COLO829 (cell line): ENCODE measurements around the gene DAGLA.
"Not testable (repeated sequence)": the region's sequence is repeated elsewhere in the genome, so short reads cannot be mapped to it uniquely, and the experiment has no call there.

Experiments
- DNase-seq: peaks from one replicate; pipeline ENCODE4 v3.0.0; 2012; ENCODE audit warnings: low spot score

The DAGLA gene

DNA sequence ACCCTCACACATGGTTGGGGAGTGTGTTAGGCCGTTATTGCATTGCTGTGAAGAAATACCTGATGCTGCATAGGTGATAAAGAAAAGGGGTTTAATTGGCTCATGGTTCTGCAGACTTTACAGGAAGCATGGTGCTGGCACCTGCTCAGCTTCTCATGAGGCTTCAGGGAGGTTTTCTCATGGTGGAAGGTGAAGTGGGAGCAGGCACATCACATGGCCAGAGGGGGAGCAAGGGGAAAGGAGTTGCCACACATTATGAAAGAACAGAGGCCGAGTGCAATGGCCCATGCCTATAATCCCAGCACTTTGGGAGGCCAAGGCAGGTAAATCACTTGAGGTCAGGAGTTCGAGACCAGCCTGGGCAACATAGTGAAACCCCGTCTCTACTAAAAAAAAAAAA, 19.2 kb upstream of the DAGLA start:
- not testable (repeated sequence) for DNase-seq

DNA sequence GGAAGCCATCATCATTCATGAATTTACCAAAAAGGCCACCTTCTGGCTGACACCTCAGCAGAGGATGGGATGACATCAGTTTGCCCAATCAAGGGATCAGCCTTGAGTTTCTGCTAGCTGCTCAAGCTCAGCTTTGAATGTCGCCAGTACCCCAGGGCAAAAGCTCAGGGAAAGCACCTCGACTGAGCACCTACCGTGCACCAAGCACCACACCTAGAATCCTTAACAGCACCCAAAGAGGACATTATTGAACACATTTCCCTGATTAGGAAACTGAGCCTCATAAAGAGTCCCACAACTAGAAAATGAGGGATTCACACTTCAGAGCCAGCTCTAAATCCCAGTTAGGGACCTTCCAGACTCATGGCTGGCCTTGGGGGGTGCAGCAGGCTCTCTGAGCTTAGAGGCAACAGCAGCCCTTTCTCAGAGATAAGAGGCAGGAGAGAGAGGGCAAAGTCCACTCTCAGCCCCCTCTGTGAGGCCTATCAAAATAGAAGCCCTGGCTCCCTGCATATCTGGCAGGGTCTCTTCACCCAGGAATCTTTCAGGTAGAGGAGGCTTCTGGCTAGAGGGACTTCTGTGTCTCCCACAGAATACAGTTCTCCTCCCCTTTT, 13.4 kb upstream of the DAGLA start:
- DNase-seq: no peak

DNA sequence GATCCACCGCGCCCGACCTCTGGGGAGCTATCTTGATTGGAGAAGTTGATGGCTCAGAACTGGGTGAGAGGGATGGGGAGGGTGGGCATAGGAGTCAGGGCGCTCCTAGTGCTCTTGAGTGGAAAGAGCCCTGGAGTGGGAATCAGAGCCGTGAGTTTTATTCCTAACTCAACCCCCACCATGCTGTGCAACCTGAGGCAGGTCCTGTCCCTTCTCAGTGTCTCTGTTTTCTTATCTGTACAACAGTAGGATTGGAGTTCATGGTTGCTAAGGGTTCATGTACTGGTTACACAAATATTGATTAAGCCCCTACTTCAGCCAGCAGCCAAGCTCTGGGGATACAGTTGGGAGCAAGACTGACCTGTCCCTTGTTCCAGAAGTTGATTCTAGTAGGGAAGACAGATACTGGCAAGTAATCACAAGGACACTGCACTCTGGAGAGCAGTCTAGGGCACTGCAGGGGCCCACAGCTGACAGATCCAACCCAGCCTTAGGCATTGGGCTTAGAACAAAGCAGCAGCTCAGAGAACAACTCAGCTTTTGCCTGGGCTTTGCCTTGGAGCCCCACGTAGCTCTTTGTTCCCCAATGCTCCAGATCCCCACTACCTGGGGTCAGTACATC, 12.4 kb upstream of the DAGLA start:
- no peak for DNase-seq

DNA sequence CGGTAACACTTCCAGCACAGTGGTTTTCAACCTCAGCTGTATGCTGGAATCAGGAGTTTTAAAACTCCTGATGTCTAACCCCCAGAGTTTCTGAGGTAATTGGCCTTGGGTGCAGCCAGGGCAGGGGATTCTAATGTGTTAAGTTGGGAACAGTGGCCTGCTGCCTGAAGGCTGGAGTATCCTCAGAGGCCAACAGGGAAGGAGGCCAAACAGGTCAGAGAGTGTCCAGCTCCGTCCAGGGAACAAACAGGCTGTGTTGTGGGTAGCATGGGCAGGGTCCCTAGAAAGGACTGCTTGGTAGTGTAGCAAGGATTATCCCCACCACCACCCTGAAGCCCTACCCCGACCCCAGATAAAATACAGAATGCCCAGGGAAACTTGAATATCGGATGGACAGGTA, 10.8 kb upstream of the DAGLA start:
- no peak for DNase-seq

DNA sequence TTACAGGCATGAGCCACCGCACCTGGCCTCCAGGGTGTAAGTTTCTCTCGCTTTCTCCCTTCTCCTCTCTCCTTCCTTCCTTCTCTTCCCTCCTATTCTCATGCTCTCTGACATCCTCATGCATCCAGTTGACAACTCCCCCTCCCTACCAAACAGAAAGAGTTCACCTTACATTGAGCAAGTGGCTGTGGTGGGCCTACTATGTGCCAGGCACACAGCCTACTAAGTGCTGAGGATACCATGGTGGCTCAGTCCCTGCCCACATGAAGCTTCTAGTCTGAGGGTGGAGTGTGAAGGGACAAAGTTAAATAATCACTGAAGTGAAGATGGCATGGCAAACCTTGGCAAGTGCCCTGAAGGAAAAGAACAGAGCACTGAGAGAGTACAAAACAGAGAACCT, 9.6 kb upstream of the DAGLA start:
- no peak for DNase-seq

DNA sequence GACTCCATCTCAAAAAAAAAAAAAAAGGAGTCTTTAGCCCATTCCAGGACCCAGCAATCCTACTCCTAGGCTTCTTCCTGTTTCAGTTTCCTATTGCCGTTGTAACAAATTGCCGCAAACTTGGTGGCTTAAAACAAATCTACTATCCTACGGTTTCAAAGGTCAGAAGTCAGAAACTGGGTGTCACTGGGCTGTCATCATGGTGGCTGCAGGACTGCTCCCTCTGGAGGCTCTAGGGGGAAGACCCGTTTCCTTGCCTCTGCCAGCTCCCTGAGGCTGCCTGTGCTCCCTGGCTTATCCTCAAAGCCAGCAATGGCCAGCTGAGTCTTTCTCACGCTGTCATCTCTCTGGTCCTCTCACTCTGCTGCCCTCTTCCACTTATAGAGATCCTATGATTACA, 8.7 kb upstream of the DAGLA start:
- no peak for DNase-seq

DNA sequence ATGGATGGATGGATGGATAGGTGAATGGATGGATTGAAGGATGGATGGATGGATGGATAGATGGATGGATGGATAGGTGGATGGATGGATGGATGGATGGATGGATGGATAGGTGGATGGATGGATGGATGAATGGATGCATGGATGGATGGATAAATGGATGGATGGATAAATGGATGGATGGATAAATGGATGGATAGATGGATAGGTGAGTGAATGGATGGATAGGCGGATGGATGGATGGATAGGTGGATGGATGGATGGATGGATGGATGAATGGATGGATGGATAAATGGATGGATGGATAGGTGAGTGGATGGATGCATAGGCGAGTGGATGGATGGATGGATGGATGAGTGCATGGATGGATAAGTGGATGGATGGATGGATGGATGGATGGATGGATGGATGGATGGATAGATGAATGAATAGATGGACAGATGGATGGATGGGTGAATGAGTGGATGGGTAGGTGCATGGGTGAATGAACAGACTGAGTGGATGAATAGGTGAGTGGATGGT, 6.2 kb upstream of the DAGLA start:
- not testable (repeated sequence) for DNase-seq

DNA sequence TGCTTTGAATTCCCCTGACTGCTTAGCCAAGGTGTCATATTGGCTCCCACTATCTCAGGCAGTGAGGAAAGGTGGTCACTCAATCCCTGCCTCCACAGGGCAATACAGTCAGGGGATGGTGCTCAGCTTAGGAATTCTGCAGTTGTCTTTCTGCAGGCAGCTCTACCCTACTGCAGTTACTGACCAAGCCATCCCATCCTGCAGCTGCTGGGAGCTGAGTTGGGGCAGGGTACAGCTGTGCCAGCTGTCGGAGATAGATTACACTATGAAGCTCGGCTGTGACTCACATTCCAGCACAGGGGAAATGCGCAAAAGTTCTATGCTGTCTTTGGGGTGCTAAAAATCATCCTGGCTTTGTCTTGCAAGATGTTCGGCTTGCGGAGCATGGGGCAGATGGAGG, 4.4 kb upstream of the DAGLA start:
- no peak for DNase-seq

DNA sequence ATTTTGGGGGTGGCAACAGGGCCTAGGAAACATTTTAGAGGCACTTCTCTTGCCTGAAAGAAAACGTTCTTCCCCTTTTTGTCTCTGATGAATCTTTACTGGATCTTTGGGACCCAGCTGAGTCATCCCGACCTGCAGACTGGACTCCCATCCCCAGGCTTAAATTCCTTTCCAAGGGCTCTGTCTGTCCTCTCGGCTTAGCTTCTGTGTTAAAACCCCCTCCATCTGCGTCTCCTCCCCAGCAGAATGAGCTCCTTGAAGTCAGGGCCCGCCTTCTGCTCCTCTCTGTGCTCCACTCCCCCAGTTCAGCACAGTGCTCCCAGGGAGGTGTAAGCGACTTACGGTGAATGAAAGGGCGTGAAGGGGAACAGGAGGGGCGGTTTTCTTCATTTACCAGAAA, 895 bp upstream of the DAGLA start:
- no peak for DNase-seq

DNA sequence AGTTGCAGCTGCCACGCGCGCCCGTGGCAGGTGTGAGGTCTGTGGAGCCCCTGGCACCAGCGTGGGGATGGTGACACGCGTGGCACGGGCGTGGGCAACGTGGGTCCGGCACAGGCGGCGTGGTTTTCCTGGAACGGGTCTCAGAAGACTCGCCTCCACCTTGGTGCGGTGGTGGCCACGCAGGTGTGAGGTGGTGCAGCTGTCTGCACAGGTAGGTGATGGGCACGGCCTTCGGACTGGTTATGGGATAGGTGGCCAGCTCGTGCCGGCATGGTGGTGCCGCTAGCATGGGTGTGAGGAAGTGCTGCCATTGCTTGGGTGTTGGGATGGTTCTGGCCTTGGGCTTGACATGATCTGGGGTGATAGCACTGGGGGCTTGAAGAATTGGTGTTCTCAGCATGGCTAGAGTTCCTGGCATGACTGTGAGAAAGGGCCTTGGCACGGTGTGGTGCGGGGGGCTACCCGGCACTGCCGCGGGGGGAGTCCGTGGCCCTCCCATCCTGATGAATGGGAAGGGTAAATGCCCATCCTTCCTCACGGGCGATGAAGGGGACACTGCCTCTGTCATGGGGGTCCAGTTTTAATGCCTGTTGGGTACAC, 531 bp downstream of the DAGLA start:
- no peak for DNase-seq

DNA sequence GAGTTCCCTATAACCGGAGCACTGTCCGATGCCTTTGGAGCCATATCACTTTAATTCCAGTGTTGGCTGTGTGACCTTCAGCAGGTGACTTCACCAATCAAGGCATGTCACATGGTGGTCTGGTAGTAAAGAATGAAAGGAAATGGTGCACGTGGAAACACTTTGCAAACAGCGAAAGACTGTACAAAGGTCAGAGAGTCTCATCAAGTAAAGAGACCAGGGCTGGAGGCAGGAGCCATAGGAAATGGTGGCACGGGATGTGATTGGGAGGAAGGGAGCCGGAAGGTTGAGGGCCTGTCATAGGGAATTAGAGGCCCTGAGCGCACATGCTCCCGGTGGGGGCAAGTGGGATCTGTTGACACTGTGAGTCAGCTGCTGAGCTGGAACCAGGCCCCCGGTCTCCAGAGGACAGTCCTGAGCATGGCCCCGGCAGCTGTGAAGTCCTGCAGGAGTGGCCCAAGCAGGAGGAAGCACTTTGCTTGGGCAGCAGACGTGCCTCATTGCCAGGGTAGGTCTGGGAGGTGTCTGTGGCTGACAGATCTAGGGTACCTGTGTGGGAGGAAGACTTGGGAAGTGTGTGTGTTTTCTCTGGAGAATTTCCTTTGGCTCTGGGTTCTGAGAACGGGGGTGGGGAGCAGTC, 2.0 kb downstream of the DAGLA start:
- DNase-seq: no peak

DNA sequence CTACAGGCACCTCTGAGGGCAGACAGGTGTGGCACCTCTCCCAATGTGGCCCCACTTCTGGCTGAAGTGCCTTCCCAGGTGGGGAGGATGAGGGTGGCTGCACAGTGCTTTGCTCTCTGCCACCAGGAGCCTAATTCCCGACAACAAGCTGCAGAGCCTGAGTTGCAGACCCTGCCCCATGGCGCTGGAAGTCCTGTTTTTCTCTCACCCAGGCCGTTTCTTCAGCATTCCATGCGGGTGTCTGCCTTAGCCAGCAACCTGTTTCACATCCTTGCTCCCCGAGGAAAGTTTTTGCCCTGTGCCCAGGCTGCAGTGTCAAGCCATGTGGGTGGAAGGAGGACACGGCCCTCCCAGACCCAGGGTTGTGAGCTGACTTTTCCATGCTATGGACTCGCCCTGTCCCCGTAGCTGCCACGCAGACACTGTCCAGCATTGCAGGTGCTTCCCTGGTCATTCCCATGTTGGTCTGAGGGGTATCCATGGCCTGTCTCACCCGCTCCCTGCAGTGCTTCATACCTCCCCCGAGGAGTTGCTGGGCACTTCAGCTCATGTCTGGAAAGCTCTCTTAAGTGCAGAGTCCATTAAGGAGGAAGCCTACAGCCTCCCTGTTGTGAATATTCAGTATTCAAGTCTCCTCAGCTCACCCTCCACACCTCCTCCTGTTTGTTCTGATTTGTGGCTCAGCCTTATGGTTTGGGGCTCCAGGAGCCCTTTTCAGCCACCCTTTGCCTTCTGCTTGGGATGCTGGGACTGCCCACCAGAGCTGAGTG, 2.9 kb downstream of the DAGLA start:
- DNase-seq: no peak

DNA sequence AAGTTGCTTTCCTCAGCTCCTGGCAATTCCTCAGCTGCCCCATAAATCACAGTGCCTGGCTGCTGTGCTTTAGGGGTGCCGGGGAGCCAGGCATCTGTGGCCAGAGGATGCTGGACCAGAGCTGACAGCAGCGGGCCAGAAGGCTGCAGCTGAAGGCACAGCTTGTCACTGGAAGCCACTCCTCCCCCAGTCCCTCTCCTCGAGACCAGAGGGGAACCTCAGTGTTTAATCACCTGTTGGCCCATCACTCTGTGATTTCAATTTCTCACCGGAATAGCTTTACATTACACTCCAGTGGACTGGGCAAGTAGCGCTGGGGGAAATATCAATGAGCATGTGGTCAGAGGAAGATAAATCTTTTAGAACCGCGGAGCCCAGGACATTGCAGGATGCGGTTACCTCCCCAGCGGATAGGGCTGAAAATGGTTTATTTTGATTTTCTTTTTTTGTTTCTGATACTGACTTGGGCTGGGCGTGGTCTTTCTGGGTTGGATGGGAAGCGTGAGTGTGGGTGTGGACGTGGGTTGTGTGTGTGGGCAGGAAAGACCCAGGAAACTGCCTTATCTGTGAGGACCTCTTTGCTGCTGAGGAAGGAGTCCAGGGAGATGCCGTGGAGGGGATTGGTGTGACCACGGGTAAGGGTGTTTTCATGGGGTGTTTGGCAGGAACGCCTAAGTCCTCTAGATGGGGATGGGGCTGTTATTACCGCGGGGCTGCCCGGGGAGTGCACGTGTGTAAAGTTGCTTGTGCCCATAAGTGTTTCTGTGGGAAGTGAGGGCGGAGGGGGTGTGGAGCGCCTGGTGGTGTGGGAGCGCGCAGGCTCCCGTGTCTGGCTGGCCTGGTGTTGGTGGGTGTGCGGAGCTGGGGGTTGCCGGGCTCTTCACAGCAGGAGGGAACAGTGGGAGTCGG, 4.0 kb downstream of the DAGLA start:
- no peak for DNase-seq

DNA sequence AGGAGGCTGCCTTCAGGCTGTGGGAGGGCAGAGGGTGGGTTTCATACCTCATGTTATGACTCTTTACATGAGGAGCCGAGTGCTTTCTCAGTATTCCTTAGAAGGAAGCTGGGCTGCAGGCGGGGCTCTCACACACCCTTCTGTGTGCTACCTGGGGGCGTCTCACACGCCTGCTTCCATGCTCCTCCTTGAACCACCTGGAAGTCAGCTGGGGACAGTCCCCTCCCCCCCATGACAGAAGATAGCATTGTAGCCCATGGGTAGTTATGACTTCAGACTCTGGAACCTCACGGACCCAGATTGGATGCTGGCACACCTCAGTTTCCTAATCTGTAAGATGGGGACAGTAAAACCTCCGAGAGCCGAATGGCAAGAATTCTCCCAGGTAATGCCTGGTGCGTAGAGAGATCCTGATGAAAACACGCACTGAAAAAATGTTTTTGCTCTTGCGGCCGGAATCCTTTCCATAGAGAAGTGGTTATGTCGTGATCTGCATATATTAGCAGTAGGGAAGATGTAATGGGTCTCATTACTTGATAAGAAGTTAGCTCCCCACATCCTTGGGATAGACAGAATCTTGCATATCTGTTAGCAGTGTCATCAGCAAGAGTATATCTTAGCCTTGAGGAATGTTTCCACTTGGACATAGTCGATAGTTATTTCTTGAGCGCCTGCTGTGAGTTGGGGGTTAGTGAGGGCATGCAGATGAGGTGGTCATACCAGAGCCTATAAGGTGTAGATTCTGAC, 4.9 kb downstream of the DAGLA start:
- no peak for DNase-seq

DNA sequence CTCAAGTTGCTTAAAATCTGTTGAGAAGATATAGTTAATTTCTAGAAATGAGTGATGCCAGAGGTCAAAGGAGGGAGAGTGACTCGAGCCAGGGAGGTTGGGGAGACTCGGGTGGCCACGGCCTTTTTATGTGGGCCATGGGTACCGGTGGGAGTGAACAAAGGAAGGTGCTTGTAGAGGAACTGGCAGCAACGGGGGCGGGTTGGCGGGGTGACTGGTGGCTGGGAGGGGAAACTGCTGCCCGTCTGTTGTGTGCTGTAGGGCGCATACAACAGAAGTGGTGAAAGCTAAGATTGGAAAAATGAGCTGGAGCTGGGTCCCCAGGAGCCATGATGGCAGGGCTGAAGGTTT, 5.4 kb downstream of the DAGLA start:
- DNase-seq: no peak

DNA sequence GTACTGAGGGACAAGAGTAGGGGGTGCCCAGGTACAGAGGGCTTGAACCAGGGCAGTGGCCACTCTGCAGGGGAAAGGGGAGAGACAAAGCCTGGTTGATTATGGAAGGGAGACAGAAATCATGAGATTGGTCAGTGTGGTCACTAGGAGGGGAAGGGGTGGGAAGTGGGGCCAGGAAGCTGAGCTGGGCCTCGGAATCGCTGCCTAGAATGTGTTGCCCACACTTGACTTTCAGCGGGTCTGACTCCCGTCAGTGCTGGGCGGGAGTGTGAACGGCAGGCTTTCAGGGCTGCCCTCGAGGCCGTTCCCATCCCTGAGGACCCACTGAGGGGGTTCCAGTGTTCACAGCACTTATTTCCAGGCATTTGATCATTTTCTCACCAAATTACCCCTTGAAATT, 5.9 kb downstream of the DAGLA start:
- DNase-seq: no peak

DNA sequence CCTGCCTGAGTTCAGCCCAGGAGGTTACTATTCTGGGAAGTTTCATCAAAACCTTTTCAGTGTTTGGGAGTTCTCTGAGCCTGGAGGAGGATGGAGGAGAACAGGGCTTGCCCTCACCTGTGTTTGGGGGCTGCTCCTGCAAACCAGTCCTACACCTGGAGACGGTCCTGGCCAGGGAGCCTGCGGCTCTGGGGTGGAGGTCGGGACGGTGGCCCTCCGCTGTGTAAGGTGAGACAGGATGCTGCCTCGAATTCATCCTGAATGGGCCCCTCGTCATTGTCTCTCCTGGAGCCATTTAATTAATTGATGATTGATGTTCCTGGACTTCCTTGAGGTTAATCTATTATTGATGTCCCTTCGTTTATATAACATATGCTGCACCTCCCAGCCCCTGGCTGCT, 6.3 kb downstream of the DAGLA start:
- DNase-seq: no peak

DNA sequence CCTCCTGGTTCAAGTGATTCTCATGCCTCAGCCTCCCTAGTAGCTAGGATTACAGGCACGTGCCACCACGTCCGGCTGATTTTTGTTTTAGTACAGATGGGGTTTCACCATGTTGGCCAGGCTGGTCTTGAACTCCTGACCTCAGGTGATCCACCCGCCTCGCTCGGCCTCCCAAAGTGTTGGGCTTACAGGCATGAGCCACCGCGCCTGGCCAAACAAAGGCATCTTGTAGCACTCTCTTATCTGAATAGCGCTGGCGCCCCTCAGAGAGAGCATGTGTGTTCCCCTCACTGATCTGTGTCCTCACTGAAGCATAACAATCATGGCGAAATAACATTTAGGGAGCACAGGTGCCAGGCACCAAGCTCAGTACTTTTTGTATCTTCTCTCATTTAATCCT, 7.2 kb downstream of the DAGLA start:
- no peak for DNase-seq

DNA sequence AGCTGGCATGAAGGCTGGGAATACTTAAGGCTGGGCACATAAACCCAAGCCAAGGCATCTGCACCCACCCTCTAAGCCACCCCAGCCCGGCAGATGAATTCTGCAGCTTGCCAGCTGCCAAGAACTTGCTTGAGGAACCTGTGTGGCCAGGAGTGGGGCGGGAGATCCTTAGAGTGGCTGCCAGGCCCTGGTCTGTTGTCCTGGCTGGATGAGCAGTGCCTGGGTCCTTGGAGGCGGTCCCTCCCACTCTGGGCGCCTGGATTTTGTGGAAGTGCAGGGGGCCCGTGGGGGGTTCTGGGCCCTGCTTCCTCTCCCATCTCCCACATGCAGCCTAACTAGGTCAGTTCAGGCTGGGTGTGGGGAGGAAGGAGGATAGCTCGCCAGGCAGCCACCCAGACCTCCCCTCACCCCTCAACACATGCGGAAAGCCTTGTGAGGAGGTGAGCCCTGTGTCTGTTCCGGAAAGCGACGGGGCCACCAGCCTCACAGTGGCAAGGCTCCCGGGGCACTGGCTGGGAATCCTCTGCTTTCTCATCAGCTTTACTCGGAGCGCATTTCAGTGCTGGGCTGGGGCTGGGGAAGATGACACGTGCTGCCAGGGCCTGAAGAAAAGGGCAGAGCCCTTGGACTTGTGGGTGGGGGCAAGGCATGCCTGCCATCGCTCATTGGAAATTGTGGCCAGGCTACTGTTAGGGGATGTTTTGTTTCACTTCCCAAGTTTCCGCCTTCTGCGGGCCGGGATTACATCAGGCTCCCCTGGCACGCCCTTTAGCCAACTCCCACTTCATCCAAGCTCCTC, 8.4 kb downstream of the DAGLA start:
- DNase-seq: no peak

DNA sequence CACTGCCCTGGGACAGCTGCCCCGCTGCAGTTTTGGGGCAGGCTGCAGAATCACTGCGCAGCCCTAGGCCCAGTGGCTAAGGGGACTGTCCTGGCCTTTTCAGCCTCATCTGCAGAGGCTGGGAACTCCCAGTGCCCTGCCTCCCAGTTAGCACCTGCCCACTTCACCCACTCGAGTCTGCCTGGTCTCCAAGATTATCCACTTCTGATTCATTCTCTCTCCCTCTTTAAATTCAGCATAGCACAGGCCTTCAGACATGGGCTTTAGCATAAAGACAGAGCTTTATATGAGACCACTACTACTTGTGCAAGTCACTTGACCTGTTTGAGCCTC, 8.9 kb downstream of the DAGLA start:
- no peak for DNase-seq
